Mesenchymal stem cell (in vitro differentiated cells and primary cell): ENCODE data around the gene RAPGEF6.
A peak's percentile ranks its signal among the peaks of the same experiment; 100 is the strongest.

Source experiments
- DNase-seq: peaks from one replicate; pipeline ENCODE4 v3.0.0-alpha.2; 2013
- H2AFZ ChIP-seq: one replicate; pipeline ENCODE4 v1.6.1; 2013; ENCODE audit warnings: low read depth, mild to moderate bottlenecking, control low read depth, inconsistent platforms, low read length, moderate library complexity
- H2AK5ac ChIP-seq: 2 replicates; pipeline ENCODE4 v1.6.1; 2013; ENCODE audit warnings: low read length, moderate library complexity, mild to moderate bottlenecking, inconsistent platforms; ENCODE audit not compliant: severe bottlenecking
- H2BK120ac ChIP-seq: one replicate; pipeline ENCODE4 v1.6.1; 2013; ENCODE audit warnings: low read depth, mild to moderate bottlenecking, inconsistent platforms, low read length, moderate library complexity
- H2BK12ac ChIP-seq, 2 experiments: one replicate each; pipeline ENCODE4 v1.6.1; 2013; ENCODE audit warnings: inconsistent platforms in 2 of 2, low read length in 2 of 2, mild to moderate bottlenecking in 2 of 2, moderate library complexity in 2 of 2, control low read depth in 1 of 2
- H2BK15ac ChIP-seq: one replicate; pipeline ENCODE4 v1.6.1; 2013; ENCODE audit warnings: mild to moderate bottlenecking, low read depth, inconsistent platforms; ENCODE audit not compliant: poor library complexity, severe bottlenecking
- H2BK5ac ChIP-seq: 2 replicates; pipeline ENCODE4 v1.6.1; 2013; ENCODE audit warnings: low read depth, mild to moderate bottlenecking, low read length, control low read depth, inconsistent platforms; ENCODE audit not compliant: poor library complexity, severe bottlenecking
- H3K14ac ChIP-seq, 2 experiments: one replicate each; pipeline ENCODE4 v1.6.1; 2013; ENCODE audit warnings: inconsistent platforms in 2 of 2, low read length in 2 of 2, control low read depth in 1 of 2, mild to moderate bottlenecking in 1 of 2, moderate library complexity in 1 of 2
- H3K18ac ChIP-seq, 2 experiments: one replicate each; pipeline ENCODE4 v1.6.1; 2013; ENCODE audit warnings: inconsistent platforms in 2 of 2, low read length in 2 of 2, control low read depth in 1 of 2, low read depth in 1 of 2, mild to moderate bottlenecking in 1 of 2
- H3K23ac ChIP-seq, 2 experiments: one replicate each; pipeline ENCODE4 v1.6.1; 2013; ENCODE audit warnings: inconsistent platforms in 2 of 2, low read length in 2 of 2, mild to moderate bottlenecking in 2 of 2, moderate library complexity in 2 of 2, control low read depth in 1 of 2
- H3K27ac ChIP-seq: 2 replicates; pipeline ENCODE4 v1.5.1; 2013; ENCODE audit warnings: mild to moderate bottlenecking, moderate library complexity, low read length, control low read depth, inconsistent platforms; ENCODE audit not compliant: poor library complexity, severe bottlenecking
- H3K27me3 ChIP-seq, 2 experiments: 2 replicates each; pipeline versions ENCODE4 v1.6.1 to v1.7.0; 2013; ENCODE audit warnings: low read length in 2 of 2, mild to moderate bottlenecking in 2 of 2, moderate library complexity in 2 of 2, control low read depth in 1 of 2, inconsistent platforms in 1 of 2; ENCODE audit not compliant: control insufficient read depth in 1 of 2, insufficient read depth in 1 of 2
- H3K36me3 ChIP-seq, 2 experiments: 2 replicates each; pipeline versions ENCODE4 v1.6.1 to v1.7.0; 2013; ENCODE audit warnings: low read length in 2 of 2, control low read depth in 1 of 2, inconsistent platforms in 1 of 2, low read depth in 1 of 2, mild to moderate bottlenecking in 1 of 2; ENCODE audit not compliant: insufficient read depth in 2 of 2, control insufficient read depth in 1 of 2
- H3K4ac ChIP-seq, 2 experiments: one replicate each; pipeline ENCODE4 v1.6.1; 2013; ENCODE audit warnings: inconsistent platforms in 2 of 2, low read length in 2 of 2, mild to moderate bottlenecking in 2 of 2, moderate library complexity in 2 of 2, control low read depth in 1 of 2, low read depth in 1 of 2
- H3K4me1 ChIP-seq: 2 replicates; pipeline ENCODE4 v1.6.1; 2013; ENCODE audit warnings: low read depth, low read length, control low read depth; ENCODE audit not compliant: control insufficient read depth, insufficient read depth
- H3K4me2 ChIP-seq: 2 replicates; pipeline ENCODE4 v1.6.1; 2013; ENCODE audit warnings: low read length, mild to moderate bottlenecking, inconsistent platforms; ENCODE audit not compliant: poor library complexity, severe bottlenecking
- H3K4me3 ChIP-seq, 2 experiments: 2 replicates each; pipeline versions ENCODE4 v1.5.1 to v1.7.0; 2013; ENCODE audit warnings: low read length in 2 of 2, mild to moderate bottlenecking in 2 of 2, control low read depth in 1 of 2, low read depth in 1 of 2; ENCODE audit not compliant: insufficient read depth in 1 of 2
- H3K79me1 ChIP-seq: replicated peaks from 2 replicates; pipeline ENCODE4 v1.6.1; 2013; ENCODE audit warnings: mild to moderate bottlenecking, control low read depth, low read length, inconsistent platforms; ENCODE audit not compliant: poor library complexity, severe bottlenecking
- H3K9ac ChIP-seq: 2 replicates; pipeline ENCODE4 v1.7.0; 2013; ENCODE audit warnings: mild to moderate bottlenecking, low read length, moderate library complexity
- H3K9me3 ChIP-seq: 2 replicates; pipeline ENCODE4 v1.7.0; 2013; ENCODE audit warnings: mild to moderate bottlenecking, low read length; ENCODE audit not compliant: control insufficient read depth
- H4K8ac ChIP-seq: one replicate; pipeline ENCODE4 v1.6.1; 2013; ENCODE audit warnings: inconsistent platforms, mild to moderate bottlenecking, low read length, moderate library complexity
- H4K91ac ChIP-seq: one replicate; pipeline ENCODE4 v1.6.1; 2013; ENCODE audit warnings: mild to moderate bottlenecking, low read length, inconsistent platforms
- whole genome bisulfite sequencing: methylation state at CpG from one replicate; pipeline ENCODE4 v1.1.7; 2013; ENCODE audit warnings: mixed read lengths; 5-methylcytosine and 5-hydroxymethylcytosine counted together

Gene RAPGEF6

GRCh38 chr5:131416729-131417128 lies 218.3 kb downstream of the RAPGEF6 start:
- Histone ChIP-seq H3K4me1 (peaks cover 1% of the 10 kb centered on the region), H3K36me3 (peaks cover 0 to 7% of the 10 kb centered on the region in 2 experiments), H3K14ac (no peak overlapping the region), H4K8ac (no peak overlapping the region), H2AFZ (no peak overlapping the region), H2AK5ac (no peak overlapping the region), H3K79me1 (peaks cover 7% of the 10 kb centered on the region), H3K23ac (no peak overlapping the region), H2BK120ac (no peak overlapping the region), H2BK12ac (no peak overlapping the region), H3K27ac (no peak overlapping the region), H3K9me3 (no peaks in the 10 kb centered on the region), H2BK5ac (no peak overlapping the region), H3K4me3 (no peak overlapping the region), H2BK15ac (no peak overlapping the region), H3K9ac (no peak overlapping the region), H3K4ac (no peak overlapping the region), H4K91ac (no peak overlapping the region), H3K18ac (no peak overlapping the region), H3K27me3 (no peaks in the 10 kb centered on the region), H3K4me2 (no peak overlapping the region)
- DNase-seq = no peak
- WGBS = no CpG with 5 or more reads among the region's 3 CpGs

DNA sequence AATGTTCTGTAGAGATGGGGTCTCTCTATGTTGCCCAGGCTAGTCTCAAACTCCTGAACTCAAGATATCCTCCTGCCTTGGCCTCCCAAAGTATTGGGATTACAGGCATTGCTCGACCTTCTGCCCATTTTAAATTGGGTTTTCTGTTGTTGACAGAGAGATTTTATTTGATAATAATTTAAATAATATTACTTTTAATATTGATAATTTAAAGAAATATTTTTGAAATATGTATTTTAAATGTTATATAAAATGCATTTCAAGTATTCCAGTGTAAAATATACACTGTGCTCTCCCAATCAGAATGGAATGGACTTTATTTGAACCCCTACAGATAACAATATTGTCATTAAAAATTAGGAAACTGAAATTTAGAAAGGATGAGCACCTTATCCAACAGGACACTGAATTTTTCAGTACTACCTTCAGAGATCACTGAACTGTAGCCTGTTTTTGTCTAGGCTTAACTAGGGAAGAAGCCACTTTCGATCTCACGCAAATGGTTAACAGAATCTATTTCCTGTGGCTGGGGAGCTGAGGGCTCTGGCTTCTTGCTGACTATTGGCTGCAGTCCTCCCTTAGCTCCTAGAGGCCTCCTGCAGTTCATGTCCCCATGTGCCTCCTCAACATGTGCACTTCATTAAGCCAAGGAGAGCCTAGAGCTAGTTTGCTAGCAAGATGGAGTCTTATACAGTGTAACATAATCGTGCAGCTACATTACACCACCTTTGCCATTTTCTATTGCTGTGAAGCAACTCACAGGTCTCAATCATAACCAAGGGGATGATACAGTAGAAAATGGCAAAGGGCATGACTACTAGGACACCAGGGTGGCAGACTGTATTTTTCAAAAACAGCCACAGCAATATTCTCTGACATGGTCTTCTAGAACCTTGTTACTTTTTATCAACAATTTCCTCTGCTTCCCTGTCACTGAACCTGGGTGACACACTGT lies 221.1 kb downstream of the RAPGEF6 start:
- Histone ChIP-seq H4K8ac (no peak overlapping the region), H3K36me3 (peaks cover 0 to 4% of the 10 kb centered on the region in 2 experiments), H2AK5ac (no peak overlapping the region), H3K9me3 (no peaks in the 10 kb centered on the region), H2BK120ac (peak overlapping the region; percentile 5), H2AFZ (no peak overlapping the region), H3K18ac (no peak overlapping the region), H3K9ac (peak overlapping the region; percentile 21), H2BK12ac (no peak overlapping the region), H3K4me2 (no peak overlapping the region), H3K4me1 (peaks cover 1% of the 10 kb centered on the region), H2BK15ac (no peak overlapping the region), H3K79me1 (peaks cover 4% of the 10 kb centered on the region), H4K91ac (no peak overlapping the region), H3K4me3 (peak overlapping the region in 1 of 2 experiments; percentile 21), H2BK5ac (no peak overlapping the region), H3K23ac (no peak overlapping the region), H3K27me3 (no peaks in the 10 kb centered on the region), H3K4ac (no peak overlapping the region), H3K14ac (no peak overlapping the region), H3K27ac (no peak overlapping the region)
- DNase-seq = no peak
- WGBS = 93% methylated on average over 3 of the region's 4 CpGs

- H3K36me3 ChIP-seq = peaks cover 6 to 29% of the 10 kb centered on the region in 2 experiments
- H3K23ac ChIP-seq = no peak overlapping the region
- H3K14ac ChIP-seq = no peak overlapping the region
- no peak overlapping the region for H3K18ac ChIP-seq
- no peaks in the 10 kb centered on the region for H3K27me3 ChIP-seq
- no peak overlapping the region for H3K4ac ChIP-seq
- no peak overlapping the region for H2BK5ac ChIP-seq
- H3K4me3 ChIP-seq = no peak overlapping the region
- H3K9ac ChIP-seq = no peak overlapping the region
- H2AK5ac ChIP-seq = no peak overlapping the region
- H4K91ac ChIP-seq = no peak overlapping the region
- H2BK12ac ChIP-seq = no peak overlapping the region
- H2BK120ac ChIP-seq = no peak overlapping the region
- no peak overlapping the region for H2BK15ac ChIP-seq
- 86% methylated on average over 5 of the region's 6 CpGs for WGBS
- DNase-seq = no peak
- no peak overlapping the region for H4K8ac ChIP-seq
- H3K4me1 ChIP-seq = no peaks in the 10 kb centered on the region
- no peak overlapping the region for H2AFZ ChIP-seq
- H3K4me2 ChIP-seq = no peak overlapping the region
- no peak overlapping the region for H3K27ac ChIP-seq
- peaks cover 15% of the 10 kb centered on the region for H3K9me3 ChIP-seq
- H3K79me1 ChIP-seq = peaks cover 1% of the 10 kb centered on the region
Measured at GRCh38 chr5:131406975-131407638, 227.9 kb downstream of the RAPGEF6 start.

DNA sequence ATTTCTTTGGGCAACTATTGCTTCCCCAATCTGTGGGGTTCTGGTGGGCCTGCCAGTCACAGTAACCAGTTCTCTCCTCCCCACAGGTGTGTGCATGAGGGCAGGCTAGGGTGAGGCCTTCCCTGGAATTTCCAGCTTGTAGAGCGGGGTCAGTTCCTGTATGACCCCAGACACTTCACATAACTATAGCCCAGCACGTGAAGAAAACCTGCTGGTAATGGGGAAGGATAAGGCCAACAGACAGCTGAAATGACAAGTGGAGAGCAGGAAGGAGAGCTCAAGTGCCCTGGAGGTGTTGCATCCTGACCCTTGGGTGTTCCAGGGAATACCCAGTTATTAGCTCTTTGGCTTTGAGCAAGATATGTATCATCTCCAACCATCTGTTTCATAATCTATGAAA lies 229.0 kb downstream of the RAPGEF6 start:
- Histone ChIP-seq H3K4me1 (no peaks in the 10 kb centered on the region), H2BK120ac (no peak overlapping the region), H3K14ac (no peak overlapping the region), H2AFZ (no peak overlapping the region), H4K8ac (no peak overlapping the region), H3K23ac (no peak overlapping the region), H2BK5ac (no peak overlapping the region), H4K91ac (no peak overlapping the region), H2BK12ac (no peak overlapping the region), H3K18ac (no peak overlapping the region), H3K4ac (no peak overlapping the region), H2BK15ac (no peak overlapping the region), H3K9ac (no peak overlapping the region), H3K36me3 (peaks cover 6 to 32% of the 10 kb centered on the region in 2 experiments), H2AK5ac (no peak overlapping the region), H3K9me3 (peaks cover 19% of the 10 kb centered on the region), H3K27me3 (no peaks in the 10 kb centered on the region), H3K4me3 (no peak overlapping the region), H3K79me1 (no peaks in the 10 kb centered on the region), H3K27ac (no peak overlapping the region), H3K4me2 (no peak overlapping the region)
- no peak for DNase-seq
- WGBS = 75% methylated on average over 1 of the region's 2 CpGs
